ENCODE measurements around the gene PREX1. TPM values are rescaled to one million over a fixed set of nuclear protein-coding genes. Genes with fewer than 3 reads are reported as not detected.

PREX1 gene
- total RNA-seq, 1 experiment from 2014 or later, result 20.0 TPM

DNA sequence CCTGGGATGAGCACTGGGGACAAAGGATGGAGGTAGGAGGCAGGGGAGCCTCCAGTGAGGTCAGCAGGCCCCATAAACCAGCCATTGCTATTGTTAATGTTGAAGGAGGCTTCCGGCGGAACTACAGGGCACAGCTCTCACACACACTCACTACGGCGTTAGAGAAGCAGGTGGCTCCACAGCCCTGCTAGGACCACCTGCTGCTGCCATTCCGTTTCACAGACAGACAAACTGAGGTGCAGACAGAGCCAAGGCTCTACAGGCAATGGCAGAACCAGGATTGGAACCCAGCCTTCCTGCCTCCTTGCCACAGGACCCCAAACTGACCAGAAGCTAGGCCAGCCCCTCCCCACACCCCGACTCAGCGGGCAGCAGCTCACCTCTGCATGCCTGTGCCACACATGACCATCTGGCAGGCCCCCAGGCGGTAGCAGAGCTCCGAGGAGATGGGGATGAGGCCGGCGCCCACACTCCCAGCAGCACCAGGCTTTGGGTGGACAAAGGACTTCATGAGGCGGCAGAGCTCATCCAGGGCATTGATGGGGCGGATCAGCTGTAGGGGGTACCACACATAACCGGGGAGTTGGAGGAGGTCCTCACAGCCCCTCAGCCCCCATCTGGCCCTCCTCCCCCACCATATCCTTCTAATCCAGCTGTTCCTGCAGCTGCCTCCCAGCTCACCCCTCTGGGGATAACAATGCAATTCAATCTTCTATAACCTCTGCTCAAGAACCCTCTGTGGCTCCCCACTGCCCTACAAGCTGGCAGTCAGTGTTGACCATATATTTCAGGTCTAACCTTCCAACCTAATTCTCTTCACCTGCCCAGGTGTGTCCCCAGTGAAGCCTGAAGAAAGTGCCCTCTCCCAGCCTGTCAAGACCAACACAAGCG, 198.5 kb downstream of the PREX1 start:
- intact Hi-C loops (cut with micrococcal nuclease; ENCODE audit: unreplicated experiment), result no loop called here
- no peak overlapping the region for H3K4me3 ChIP-seq (ENCODE audit: low read depth in 2 of 2, low read length in 2 of 2)
- no peaks in the 10 kb centered on the region for H3K4me1 ChIP-seq (ENCODE audit: control insufficient read depth, insufficient read depth, low read length)
- H3K9me3 ChIP-seq (ENCODE audit: control insufficient read depth, insufficient read depth, low read depth, low read length), result no peaks in the 10 kb centered on the region
- BruUV-seq (replicated peaks), result no TSS peak
- no peak overlapping the region for H3K27ac ChIP-seq (ENCODE audit: low read length)
- TF ChIP-seq SIN3A (IDR thresholded peaks at IDR 0.05; ENCODE audit: borderline replicate concordance, insufficient read depth, low read depth, low read length) (no peak), POLR2AphosphoS5 (IDR thresholded peaks at IDR 0.05; ENCODE audit: low read depth, low read length) (no peak), TCF7L2 (IDR thresholded peaks at IDR 0.05; ENCODE audit: low read depth, low read length) (no peak)
- TF ChIP-seq, protein P1, sequence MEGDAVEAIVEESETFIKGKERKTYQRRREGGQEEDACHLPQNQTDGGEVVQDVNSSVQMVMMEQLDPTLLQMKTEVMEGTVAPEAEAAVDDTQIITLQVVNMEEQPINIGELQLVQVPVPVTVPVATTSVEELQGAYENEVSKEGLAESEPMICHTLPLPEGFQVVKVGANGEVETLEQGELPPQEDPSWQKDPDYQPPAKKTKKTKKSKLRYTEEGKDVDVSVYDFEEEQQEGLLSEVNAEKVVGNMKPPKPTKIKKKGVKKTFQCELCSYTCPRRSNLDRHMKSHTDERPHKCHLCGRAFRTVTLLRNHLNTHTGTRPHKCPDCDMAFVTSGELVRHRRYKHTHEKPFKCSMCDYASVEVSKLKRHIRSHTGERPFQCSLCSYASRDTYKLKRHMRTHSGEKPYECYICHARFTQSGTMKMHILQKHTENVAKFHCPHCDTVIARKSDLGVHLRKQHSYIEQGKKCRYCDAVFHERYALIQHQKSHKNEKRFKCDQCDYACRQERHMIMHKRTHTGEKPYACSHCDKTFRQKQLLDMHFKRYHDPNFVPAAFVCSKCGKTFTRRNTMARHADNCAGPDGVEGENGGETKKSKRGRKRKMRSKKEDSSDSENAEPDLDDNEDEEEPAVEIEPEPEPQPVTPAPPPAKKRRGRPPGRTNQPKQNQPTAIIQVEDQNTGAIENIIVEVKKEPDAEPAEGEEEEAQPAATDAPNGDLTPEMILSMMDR (IDR thresholded peaks at IDR 0.05), result no peak
- TF ChIP-seq, protein P2, sequence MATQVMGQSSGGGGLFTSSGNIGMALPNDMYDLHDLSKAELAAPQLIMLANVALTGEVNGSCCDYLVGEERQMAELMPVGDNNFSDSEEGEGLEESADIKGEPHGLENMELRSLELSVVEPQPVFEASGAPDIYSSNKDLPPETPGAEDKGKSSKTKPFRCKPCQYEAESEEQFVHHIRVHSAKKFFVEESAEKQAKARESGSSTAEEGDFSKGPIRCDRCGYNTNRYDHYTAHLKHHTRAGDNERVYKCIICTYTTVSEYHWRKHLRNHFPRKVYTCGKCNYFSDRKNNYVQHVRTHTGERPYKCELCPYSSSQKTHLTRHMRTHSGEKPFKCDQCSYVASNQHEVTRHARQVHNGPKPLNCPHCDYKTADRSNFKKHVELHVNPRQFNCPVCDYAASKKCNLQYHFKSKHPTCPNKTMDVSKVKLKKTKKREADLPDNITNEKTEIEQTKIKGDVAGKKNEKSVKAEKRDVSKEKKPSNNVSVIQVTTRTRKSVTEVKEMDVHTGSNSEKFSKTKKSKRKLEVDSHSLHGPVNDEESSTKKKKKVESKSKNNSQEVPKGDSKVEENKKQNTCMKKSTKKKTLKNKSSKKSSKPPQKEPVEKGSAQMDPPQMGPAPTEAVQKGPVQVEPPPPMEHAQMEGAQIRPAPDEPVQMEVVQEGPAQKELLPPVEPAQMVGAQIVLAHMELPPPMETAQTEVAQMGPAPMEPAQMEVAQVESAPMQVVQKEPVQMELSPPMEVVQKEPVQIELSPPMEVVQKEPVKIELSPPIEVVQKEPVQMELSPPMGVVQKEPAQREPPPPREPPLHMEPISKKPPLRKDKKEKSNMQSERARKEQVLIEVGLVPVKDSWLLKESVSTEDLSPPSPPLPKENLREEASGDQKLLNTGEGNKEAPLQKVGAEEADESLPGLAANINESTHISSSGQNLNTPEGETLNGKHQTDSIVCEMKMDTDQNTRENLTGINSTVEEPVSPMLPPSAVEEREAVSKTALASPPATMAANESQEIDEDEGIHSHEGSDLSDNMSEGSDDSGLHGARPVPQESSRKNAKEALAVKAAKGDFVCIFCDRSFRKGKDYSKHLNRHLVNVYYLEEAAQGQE (IDR thresholded peaks at IDR 0.05; ENCODE audit: insufficient read depth in 1 of 2, low read depth in 2 of 2, low read length in 1 of 2), result no peak
- no peaks in the 10 kb centered on the region for H3K27me3 ChIP-seq (ENCODE audit: control insufficient read depth, insufficient read depth, low read length)
- CTCF ChIA-PET, result interaction anchor here (0.6 kb wide), 1 partner anchor 119 kb away, joined by 3 read pairs; no protein-coding TSS in a partner anchor
- POLR2A ChIA-PET, result interaction anchor here (0.8 kb wide), 1 partner anchor 772 kb away, joined by 3 read pairs; no protein-coding TSS in a partner anchor
- H3K36me3 ChIP-seq (ENCODE audit: control insufficient read depth, insufficient read depth, low read length), result no peaks in the 10 kb centered on the region
- ATAC-seq (no peak), DNase-seq (ENCODE audit: low read depth, low spot score) (no peak)
- in situ Hi-C loops (cut with HindIII; ENCODE audit: low pct_unique_long_range_greater_than_20kb, low sequenced_read_pairs), result no loop called here

DNA sequence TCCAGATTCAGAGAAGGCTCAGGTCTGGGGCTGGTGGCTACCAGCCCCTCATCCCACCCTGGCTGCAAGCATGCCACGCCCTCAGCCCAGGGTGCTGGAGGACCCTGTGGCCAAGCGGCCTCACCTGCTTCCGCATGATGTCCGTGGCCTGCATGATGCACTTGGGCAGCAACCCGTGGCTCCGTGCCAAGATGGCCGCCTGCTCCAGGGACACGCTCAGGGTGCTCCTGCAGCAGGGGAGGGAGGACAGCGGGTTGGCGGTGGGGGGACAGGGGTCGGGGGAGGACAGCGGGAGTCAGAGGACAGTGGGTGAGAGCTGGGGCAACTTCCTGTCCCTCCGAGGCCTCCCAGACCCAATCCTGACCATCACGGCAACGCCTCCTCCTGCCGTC, 200.1 kb downstream of the PREX1 start:
- Histone ChIP-seq H3K4me1 (ENCODE audit: control insufficient read depth, insufficient read depth, low read length) (no peaks in the 10 kb centered on the region), H3K4me3 (ENCODE audit: low read depth in 2 of 2, low read length in 2 of 2) (no peak overlapping the region), H3K36me3 (ENCODE audit: control insufficient read depth, insufficient read depth, low read length) (no peaks in the 10 kb centered on the region), H3K27me3 (ENCODE audit: control insufficient read depth, insufficient read depth, low read length) (no peaks in the 10 kb centered on the region), H3K27ac (ENCODE audit: low read length) (no peak overlapping the region), H3K9me3 (ENCODE audit: control insufficient read depth, insufficient read depth, low read depth, low read length) (no peaks in the 10 kb centered on the region)
- no peak for DNase-seq (ENCODE audit: low read depth, low spot score)
- TF ChIP-seq, protein P1 (IDR thresholded peaks at IDR 0.05), result no peak
- TF ChIP-seq POLR2AphosphoS5 (IDR thresholded peaks at IDR 0.05; ENCODE audit: low read depth, low read length) (no peak), SIN3A (IDR thresholded peaks at IDR 0.05; ENCODE audit: borderline replicate concordance, insufficient read depth, low read depth, low read length) (no peak), TCF7L2 (IDR thresholded peaks at IDR 0.05; ENCODE audit: low read depth, low read length) (no peak)
- TF ChIP-seq, protein P2 (IDR thresholded peaks at IDR 0.05; ENCODE audit: insufficient read depth in 1 of 2, low read depth in 2 of 2, low read length in 1 of 2), result no peak
- in situ Hi-C loops (cut with HindIII; ENCODE audit: low pct_unique_long_range_greater_than_20kb, low sequenced_read_pairs), result no loop called here
- CTCF ChIA-PET, result no interaction called here
- ATAC-seq, result no peak
- POLR2A ChIA-PET, result interaction anchor here (0.5 kb wide), 1 partner anchor 1032 kb away, joined by 4 read pairs; no protein-coding TSS in a partner anchor
- BruUV-seq (replicated peaks), result no TSS peak
- intact Hi-C loops (cut with micrococcal nuclease; ENCODE audit: unreplicated experiment), result no loop called here

Data from Panc1 (cell line).